ENCODE measurements around the gene KCNQ5.

GRCh38 chr6:72969666-72970065 lies 347.8 kb downstream of the KCNQ5 start:
- TF ChIP-seq CTCF (IDR thresholded peaks at IDR 0.05) (no peak), EZH2 (IDR thresholded peaks at IDR 0.05) (no peak), EZH2phosphoT487 (IDR thresholded peaks at IDR 0.05) (no peak)
